Measurements from ENCODE around the gene SYTL3. TPM values are rescaled to one million over a fixed set of nuclear protein-coding genes. Genes with fewer than 3 reads are reported as not detected.
A peak's percentile ranks its signal among the peaks of the same experiment; 100 is the strongest.

The SYTL3 gene
- total and polyA plus RNA-seq, 9 of the 15 experiments (the other 6 are each of a cell fraction or from before 2014, with no cell fraction given) = 0.04 to 0.46 (median 0.17) TPM; not detected in 1

GRCh38 chr6:158703837-158704822, 54.3 kb downstream of the SYTL3 start (continued):
- TF ChIP-seq, protein P1, sequence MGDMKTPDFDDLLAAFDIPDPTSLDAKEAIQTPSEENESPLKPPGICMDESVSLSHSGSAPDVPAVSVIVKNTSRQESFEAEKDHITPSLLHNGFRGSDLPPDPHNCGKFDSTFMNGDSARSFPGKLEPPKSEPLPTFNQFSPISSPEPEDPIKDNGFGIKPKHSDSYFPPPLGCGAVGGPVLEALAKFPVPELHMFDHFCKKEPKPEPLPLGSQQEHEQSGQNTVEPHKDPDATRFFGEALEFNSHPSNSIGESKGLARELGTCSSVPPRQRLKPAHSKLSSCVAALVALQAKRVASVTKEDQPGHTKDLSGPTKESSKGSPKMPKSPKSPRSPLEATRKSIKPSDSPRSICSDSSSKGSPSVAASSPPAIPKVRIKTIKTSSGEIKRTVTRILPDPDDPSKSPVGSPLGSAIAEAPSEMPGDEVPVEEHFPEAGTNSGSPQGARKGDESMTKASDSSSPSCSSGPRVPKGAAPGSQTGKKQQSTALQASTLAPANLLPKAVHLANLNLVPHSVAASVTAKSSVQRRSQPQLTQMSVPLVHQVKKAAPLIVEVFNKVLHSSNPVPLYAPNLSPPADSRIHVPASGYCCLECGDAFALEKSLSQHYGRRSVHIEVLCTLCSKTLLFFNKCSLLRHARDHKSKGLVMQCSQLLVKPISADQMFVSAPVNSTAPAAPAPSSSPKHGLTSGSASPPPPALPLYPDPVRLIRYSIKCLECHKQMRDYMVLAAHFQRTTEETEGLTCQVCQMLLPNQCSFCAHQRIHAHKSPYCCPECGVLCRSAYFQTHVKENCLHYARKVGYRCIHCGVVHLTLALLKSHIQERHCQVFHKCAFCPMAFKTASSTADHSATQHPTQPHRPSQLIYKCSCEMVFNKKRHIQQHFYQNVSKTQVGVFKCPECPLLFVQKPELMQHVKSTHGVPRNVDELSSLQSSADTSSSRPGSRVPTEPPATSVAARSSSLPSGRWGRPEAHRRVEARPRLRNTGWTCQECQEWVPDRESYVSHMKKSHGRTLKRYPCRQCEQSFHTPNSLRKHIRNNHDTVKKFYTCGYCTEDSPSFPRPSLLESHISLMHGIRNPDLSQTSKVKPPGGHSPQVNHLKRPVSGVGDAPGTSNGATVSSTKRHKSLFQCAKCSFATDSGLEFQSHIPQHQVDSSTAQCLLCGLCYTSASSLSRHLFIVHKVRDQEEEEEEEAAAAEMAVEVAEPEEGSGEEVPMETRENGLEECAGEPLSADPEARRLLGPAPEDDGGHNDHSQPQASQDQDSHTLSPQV (IDR thresholded peaks at IDR 0.05) = peak; percentile 88; the same call in 1 of the 2 replicates
- TF ChIP-seq, protein P2, sequence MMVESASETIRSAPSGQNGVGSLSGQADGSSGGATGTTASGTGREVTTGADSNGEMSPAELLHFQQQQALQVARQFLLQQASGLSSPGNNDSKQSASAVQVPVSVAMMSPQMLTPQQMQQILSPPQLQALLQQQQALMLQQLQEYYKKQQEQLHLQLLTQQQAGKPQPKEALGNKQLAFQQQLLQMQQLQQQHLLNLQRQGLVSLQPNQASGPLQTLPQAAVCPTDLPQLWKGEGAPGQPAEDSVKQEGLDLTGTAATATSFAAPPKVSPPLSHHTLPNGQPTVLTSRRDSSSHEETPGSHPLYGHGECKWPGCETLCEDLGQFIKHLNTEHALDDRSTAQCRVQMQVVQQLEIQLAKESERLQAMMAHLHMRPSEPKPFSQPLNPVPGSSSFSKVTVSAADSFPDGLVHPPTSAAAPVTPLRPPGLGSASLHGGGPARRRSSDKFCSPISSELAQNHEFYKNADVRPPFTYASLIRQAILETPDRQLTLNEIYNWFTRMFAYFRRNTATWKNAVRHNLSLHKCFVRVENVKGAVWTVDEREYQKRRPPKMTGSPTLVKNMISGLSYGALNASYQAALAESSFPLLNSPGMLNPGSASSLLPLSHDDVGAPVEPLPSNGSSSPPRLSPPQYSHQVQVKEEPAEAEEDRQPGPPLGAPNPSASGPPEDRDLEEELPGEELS (CRISPR knock-in tag; IDR thresholded peaks at IDR 0.05; ENCODE audit: borderline replicate concordance) = peak; percentile 74; the same call in 1 of the 2 replicates
- no peak for TF ChIP-seq ZNF3 (CRISPR knock-in tag; IDR thresholded peaks at IDR 0.05)
- TF ChIP-seq GABPB1 (CRISPR knock-in tag; IDR thresholded peaks at IDR 0.05) = peak; percentile 84
- TF ChIP-seq CHCHD3 (CRISPR knock-in tag; IDR thresholded peaks at IDR 0.05) = no peak
- no peak for TF ChIP-seq HMG20B (CRISPR knock-in tag; IDR thresholded peaks at IDR 0.05)
- peak; percentile 82 for TF ChIP-seq ZNF431 (CRISPR knock-in tag; IDR thresholded peaks at IDR 0.05)
- TF ChIP-seq, protein P3, sequence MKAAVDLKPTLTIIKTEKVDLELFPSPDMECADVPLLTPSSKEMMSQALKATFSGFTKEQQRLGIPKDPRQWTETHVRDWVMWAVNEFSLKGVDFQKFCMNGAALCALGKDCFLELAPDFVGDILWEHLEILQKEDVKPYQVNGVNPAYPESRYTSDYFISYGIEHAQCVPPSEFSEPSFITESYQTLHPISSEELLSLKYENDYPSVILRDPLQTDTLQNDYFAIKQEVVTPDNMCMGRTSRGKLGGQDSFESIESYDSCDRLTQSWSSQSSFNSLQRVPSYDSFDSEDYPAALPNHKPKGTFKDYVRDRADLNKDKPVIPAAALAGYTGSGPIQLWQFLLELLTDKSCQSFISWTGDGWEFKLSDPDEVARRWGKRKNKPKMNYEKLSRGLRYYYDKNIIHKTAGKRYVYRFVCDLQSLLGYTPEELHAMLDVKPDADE (conservative IDR thresholded peaks at IDR 0.05; ENCODE audit: control insufficient read depth, low read depth, low read length) = peak; percentile 45; the same call in 1 of the 2 replicates
- peak; percentile 73; the same call in 1 of the 2 replicates for TF ChIP-seq SOX6 (IDR thresholded peaks at IDR 0.05)
- TF ChIP-seq GTF2F1 (IDR thresholded peaks at IDR 0.05; ENCODE audit: low read depth, low read length) = 0 out of 2 replicates have a peak, but pooled peaks have one; percentile 33
- no peak for TF ChIP-seq ZBED1 (IDR thresholded peaks at IDR 0.05)
- TF ChIP-seq TCF3 (CRISPR knock-in tag; IDR thresholded peaks at IDR 0.05) = peak; percentile 84
- TF ChIP-seq MTA2 (IDR thresholded peaks at IDR 0.05; ENCODE audit: low read depth) = 0 out of 2 replicates have a peak, but pooled peaks have one; percentile 17
- no peak for TF ChIP-seq JUND (IDR thresholded peaks at IDR 0.05; ENCODE audit: borderline replicate concordance, low read depth, low read length)
- TF ChIP-seq JUND (tag; IDR thresholded peaks at IDR 0.05; ENCODE audit: borderline replicate concordance, low read depth, low read length) = peak; percentile 45; the same call in 1 of the 3 replicates
- peak; percentile 73; the same call in 1 of the 2 replicates for TF ChIP-seq KAT7 (CRISPR knock-in tag; IDR thresholded peaks at IDR 0.05; ENCODE audit: borderline replicate concordance)

Data from K562 (cell line).